MM.1S (cell line): ENCODE data around the gene PTPRJ.

ENCODE experiments used
- EZH2 ChIP-seq: fragments of 300-600 bp; sonication (generic); optimal IDR thresholded peaks from 2 replicates; pipeline ENCODE3; 2017; ENCODE audit warnings: low read depth, mild to moderate bottlenecking, antibody characterized with exemption, low read length, mixed read lengths
- EZH2phosphoT487 ChIP-seq: fragments of 300-600 bp; sonication (generic); IDR thresholded peaks from 2 replicates; pipeline ENCODE4 v1.6.1; 2018; ENCODE audit warnings: antibody characterized with exemption, low read length
- TF ChIP-seq, protein P1 (sequence below): fragments of 300-600 bp; sonication (generic); IDR thresholded peaks from 2 replicates; pipeline ENCODE4 v1.5.1; 2016; ENCODE audit warnings: antibody characterized with exemption, low read length, mixed read lengths

DNA sequence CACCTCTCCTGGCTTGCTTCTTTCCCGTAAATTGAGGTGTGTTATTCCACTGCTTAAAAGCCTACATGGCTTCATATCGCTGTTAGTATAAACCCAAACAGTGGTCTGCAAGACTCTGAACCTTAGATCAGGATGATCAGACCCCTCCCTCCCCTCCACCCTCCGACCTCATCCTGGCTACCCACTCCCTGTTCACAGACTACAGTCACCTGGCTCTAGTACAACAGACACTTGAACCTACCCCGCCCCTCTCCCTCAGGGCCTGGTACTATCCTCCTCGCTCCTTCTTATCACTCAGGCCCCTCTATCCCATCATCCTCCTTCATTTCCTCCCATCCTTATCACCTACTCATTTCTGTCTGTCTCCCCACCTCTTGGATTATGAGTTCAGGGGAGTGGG lies 20.1 kb downstream of the PTPRJ start:
- TF ChIP-seq, protein P1, sequence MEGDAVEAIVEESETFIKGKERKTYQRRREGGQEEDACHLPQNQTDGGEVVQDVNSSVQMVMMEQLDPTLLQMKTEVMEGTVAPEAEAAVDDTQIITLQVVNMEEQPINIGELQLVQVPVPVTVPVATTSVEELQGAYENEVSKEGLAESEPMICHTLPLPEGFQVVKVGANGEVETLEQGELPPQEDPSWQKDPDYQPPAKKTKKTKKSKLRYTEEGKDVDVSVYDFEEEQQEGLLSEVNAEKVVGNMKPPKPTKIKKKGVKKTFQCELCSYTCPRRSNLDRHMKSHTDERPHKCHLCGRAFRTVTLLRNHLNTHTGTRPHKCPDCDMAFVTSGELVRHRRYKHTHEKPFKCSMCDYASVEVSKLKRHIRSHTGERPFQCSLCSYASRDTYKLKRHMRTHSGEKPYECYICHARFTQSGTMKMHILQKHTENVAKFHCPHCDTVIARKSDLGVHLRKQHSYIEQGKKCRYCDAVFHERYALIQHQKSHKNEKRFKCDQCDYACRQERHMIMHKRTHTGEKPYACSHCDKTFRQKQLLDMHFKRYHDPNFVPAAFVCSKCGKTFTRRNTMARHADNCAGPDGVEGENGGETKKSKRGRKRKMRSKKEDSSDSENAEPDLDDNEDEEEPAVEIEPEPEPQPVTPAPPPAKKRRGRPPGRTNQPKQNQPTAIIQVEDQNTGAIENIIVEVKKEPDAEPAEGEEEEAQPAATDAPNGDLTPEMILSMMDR = no peak
- no peak for TF ChIP-seq EZH2
- no peak for TF ChIP-seq EZH2phosphoT487
